Femur (tissue), 1 donor: ENCODE measurements around the gene CTDSP2.
A peak's percentile ranks its signal among the peaks of the same experiment; 100 is the strongest.
"Not testable (repeated sequence)": the region's sequence is repeated elsewhere in the genome, so short reads cannot be mapped to it uniquely, and the experiment has no call there.

ENCODE experiments used
- DNase-seq: peaks from one replicate; pipeline ENCODE4 v3.0.0-alpha.2; 2017

CTDSP2 gene

GRCh38 chr12:57777367-57777766 lies 69.2 kb downstream of the CTDSP2 start:
- no peak for DNase-seq

DNA sequence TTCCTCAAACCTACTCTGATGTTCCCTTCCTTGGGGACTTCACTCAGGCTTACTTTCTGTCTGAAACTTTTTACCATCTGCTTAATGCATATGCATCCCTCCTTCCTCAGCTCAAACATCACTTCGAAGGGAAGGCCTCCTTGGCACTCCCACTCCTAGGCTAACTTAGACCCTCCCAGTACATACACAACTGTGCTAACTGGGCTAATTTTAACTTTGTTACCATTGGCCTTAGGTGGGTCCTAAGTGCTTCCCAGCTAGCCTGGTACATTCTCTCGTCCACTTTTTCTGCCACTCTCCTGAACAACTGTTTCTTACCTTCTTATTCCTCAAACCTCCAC lies 70.3 kb downstream of the CTDSP2 start:
- DNase-seq: no peak

DNA sequence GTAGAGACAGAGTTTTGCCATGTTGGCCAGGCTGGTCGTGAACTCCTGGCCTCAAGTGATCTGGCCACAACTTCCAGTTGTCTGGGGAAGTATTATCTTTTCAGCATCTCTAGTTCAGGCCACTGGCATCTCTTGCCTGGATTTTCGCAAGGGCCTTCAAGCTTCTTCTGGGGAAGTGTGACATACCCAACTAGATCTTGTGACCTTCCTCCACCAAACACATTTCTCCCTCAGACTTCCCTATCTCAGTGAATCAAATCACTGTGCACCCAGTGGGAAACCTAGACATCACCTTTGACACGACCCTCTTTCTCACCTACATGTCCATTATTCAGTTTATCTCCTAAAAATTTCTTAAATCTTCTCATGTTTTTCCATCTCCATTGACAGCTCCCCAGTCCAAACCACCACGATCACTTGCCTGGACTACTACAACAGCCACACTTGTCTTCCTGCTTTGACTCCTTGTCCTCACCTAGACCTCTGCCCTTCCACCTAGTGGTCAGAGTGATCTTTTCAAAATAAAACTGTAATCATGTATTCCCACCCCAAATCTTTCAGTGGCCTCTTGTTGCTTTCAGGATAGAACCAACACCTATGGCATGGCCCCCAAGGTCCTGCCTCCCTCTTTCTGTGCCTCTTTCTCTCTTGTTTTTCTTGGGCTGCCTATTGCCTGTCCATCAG lies 70.8 kb downstream of the CTDSP2 start:
- DNase-seq: no peak

DNA sequence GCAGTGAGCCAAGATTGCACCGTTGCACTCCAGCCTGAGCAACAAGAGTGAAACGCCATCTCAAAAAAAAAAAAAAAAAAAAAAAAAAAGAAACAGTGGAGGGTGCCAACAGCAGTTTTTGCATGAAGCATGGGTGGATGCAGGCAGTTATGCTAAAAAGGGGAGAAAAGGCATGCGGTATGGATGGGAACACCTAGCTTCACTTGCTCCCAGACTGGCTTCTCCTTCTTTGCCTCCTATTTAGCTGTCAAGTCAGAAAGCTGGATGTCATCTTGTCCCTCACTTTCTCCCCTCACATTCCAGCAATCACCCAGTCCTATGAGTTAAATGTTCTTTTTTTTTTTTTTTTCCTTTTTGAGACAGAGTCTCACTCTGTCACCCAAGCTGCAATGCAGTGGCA lies 71.5 kb downstream of the CTDSP2 start:
- no peak for DNase-seq

GRCh38 chr12:57774634-57775033 lies 71.9 kb downstream of the CTDSP2 start:
- DNase-seq: not testable (repeated sequence)

GRCh38 chr12:57772429-57773322 lies 73.9 kb downstream of the CTDSP2 start, which contains the start of gene EEF1AKMT3:
Gene EEF1AKMT3 (plus strand): TSS chr12:57772614. CDS start chr12:57772725, 111 bp downstream.
- DNase-seq: peak; percentile 76

GRCh38 chr12:57771873-57772428 lies 74.6 kb downstream of the CTDSP2 start, which contains the start of gene METTL1:
Gene METTL1 (minus strand): TSS chr12:57772105. CDS start chr12:57772083, 22 bp downstream.
- peak; percentile 98 for DNase-seq

- peak; percentile 95 for DNase-seq
These were observed 75.2 kb downstream of the CTDSP2 start for GRCh38 chr12:57771236-57771872.

DNA sequence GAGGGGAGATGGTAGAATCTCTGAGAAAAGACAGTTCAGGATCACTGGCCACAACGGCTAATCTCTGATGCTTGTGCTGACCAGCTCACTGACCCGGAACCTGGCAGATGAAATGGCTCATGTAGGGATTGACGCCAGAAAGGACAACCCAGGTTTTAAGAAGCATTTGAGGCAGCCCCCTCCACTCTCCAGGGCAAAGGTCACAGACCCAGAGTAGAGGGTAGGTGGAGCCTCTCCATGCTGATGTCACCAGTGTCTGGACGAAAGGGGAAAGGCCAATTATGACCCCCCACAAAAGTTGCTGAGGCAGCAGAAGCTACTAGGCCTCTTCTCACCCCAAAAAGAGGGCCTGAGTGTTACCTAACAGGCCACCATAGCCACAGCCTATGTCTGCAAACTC lies 75.8 kb downstream of the CTDSP2 start:
- DNase-seq: no peak
